NCI-H1436 (cell line): Measurements from ENCODE around the gene LRRC25.

Experiments used
- DNase-seq: peaks from one replicate; lab custom pipeline; 2025; lab: John Stamatoyannopoulos, UW

Gene LRRC25

DNA sequence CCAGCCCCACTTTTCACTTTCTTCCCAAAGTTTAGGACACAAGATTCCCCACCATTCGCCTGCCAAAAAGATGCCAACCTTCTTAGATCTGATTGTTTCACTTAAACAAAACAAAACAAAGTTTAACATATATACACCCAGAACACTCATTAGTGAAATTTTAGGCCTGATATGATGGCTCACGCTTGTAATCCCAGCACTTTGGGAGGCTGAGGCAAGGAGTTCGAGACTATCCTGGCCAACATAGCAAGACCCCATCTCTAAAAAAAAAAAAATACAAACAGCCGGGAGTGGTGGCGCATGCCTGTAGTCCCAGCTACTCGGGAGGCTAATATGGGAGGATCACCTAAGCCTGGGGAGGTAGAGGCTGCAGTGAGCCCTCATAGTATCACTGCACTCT is 52.1 kb downstream of the LRRC25 start:
- no peak for DNase-seq

DNA sequence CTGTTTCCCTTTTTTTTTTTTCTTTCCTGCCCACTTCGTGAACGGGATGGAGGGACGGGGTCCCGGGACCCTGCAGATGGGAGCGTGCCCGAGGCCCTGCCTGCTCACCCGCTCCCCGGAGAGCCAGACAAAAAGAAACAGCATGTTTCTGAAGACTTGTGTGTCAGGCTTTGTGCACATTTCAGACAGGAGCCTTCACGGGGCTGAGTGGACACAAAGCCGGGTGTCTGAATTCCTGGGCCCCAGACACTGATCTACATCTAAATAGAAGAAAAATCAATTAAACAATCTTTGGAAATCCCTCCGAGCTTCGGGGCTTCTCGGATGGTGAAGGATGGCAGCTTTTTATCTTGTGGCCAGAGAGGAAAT is 52.9 kb downstream of the LRRC25 start:
- DNase-seq, result no peak

DNA sequence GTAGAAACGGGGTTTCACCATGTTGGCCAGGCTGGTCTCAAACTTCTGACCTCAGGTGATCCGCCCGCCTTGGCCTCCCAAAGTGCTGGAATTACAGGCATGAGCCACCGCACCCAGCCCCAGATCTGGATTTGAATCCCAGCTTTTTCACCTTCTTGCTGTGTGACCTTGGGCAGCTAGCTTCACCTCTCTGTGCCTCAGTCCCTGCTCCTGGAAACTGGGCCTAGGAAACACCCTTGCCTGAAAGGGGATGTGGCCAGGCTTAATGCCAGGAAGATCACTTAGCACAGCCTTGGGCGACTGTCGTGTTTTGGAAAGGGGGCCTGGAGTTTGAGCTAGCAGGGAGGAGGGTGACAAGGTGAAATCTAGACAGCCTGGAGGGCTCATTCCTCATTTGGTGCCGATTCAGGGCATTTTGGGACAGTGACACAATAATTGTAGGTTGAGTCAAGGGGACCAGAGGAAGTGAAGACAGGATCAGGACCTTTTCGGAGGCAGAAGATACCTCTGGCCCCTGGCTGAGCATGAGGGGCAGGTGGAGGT is 55.3 kb downstream of the LRRC25 start:
- DNase-seq, result no peak
